Measurements from ENCODE around the gene TSPAN15. TPM values are rescaled to one million over a fixed set of nuclear protein-coding genes. Genes with fewer than 3 reads are reported as not detected.

TSPAN15 gene
- total RNA-seq, 1 experiment from 2014 or later, result 108 TPM

- Histone ChIP-seq H3K4me2 (peak overlapping the region; percentile 75), H4K20me1 (ENCODE audit: insufficient read depth) (no peaks in the 10 kb centered on the region), H3F3A (ENCODE audit: insufficient read depth, low read depth) (peaks cover 55% of the 10 kb centered on the region), H3K9me3 (ENCODE audit: insufficient read depth, low read depth) (no peaks in the 10 kb centered on the region), H3K27me3 (ENCODE audit: insufficient read depth, low read depth) (no peaks in the 10 kb centered on the region), H2AFZ (no peak overlapping the region), H3K36me3 (ENCODE audit: low read depth) (peaks cover 23% of the 10 kb centered on the region), H3K9me2 (ENCODE audit: insufficient read depth) (no peaks in the 10 kb centered on the region), H3K4me3 (peak overlapping the region; percentile 7; the same call in 1 of the 2 replicates), H3K27ac (peak overlapping the region; percentile 95), H3K79me2 (ENCODE audit: low read depth) (peaks cover 89% of the 10 kb centered on the region), H3K4me1 (replicated peaks; ENCODE audit: insufficient read depth) (peaks cover 88% of the 10 kb centered on the region)
- BruUV-seq (replicated peaks), result no TSS peak
- intact Hi-C loops (cut with micrococcal nuclease; ENCODE audit: unreplicated experiment), result loop anchor here (1.0 to 5.0 kb wide), 4 partner anchors 9 to 122 kb away; no protein-coding TSS in a partner anchor
- POLR2A ChIA-PET (ENCODE audit: unreplicated experiment), result interaction anchor here (0.6 to 0.7 kb wide), 4 partner anchors 9 to 21 kb away, joined by 3 to 12 read pairs (median 6); no protein-coding TSS in a partner anchor
- DNase-seq, result peak in 1 of 2 experiments; percentile 91
- CTCF ChIA-PET, result interaction anchor here (0.7 to 1.0 kb wide), 3 partner anchors 12 to 180 kb away, joined by 3 to 7 read pairs (median 3); no protein-coding TSS in a partner anchor
- TF ChIP-seq CTCF (conservative IDR thresholded peaks at IDR 0.05) (no peak), EZH2 (IDR thresholded peaks at IDR 0.05; ENCODE audit: low read depth) (no peak)
These were observed 8.0 kb downstream of the TSPAN15 start for GRCh38 chr10:69459101-69459790.

GRCh38 chr10:69459893-69460575, 8.8 kb downstream of the TSPAN15 start:
- H3K4me1 ChIP-seq (replicated peaks; ENCODE audit: insufficient read depth), result peaks cover 92% of the 10 kb centered on the region
- ChIA-PET POLR2A (ENCODE audit: unreplicated experiment) (interaction anchor here (0.6 to 0.7 kb wide), 4 partner anchors 10 to 774 kb away, joined by 3 to 12 read pairs (median 6); no protein-coding TSS in a partner anchor), CTCF (interaction anchor here (0.7 to 1.0 kb wide), 3 partner anchors 13 to 179 kb away, joined by 3 to 7 read pairs (median 3); no protein-coding TSS in a partner anchor)
- H3K4me2 ChIP-seq, result peak overlapping the region; percentile 75
- no peak for DNase-seq
- no TSS peak for BruUV-seq (replicated peaks)
- H3K27ac ChIP-seq, result peak overlapping the region; percentile 95
- no peak overlapping the region; the same call in 1 of the 2 replicates for H3K4me3 ChIP-seq
- H2AFZ ChIP-seq, result no peak overlapping the region
- no peaks in the 10 kb centered on the region for H3K9me2 ChIP-seq (ENCODE audit: insufficient read depth)
- no peaks in the 10 kb centered on the region for H3K27me3 ChIP-seq (ENCODE audit: insufficient read depth, low read depth)
- TF ChIP-seq CTCF (conservative IDR thresholded peaks at IDR 0.05), result no peak
- TF ChIP-seq EZH2 (IDR thresholded peaks at IDR 0.05; ENCODE audit: low read depth), result no peak
- peaks cover 89% of the 10 kb centered on the region for H3K79me2 ChIP-seq (ENCODE audit: low read depth)
- H3K9me3 ChIP-seq (ENCODE audit: insufficient read depth, low read depth), result no peaks in the 10 kb centered on the region
- H3F3A ChIP-seq (ENCODE audit: insufficient read depth, low read depth), result peaks cover 56% of the 10 kb centered on the region
- no peaks in the 10 kb centered on the region for H4K20me1 ChIP-seq (ENCODE audit: insufficient read depth)
- H3K36me3 ChIP-seq (ENCODE audit: low read depth), result peaks cover 23% of the 10 kb centered on the region
- intact Hi-C loops (cut with micrococcal nuclease; ENCODE audit: unreplicated experiment), result loop anchor here (1.0 to 5.0 kb wide), 4 partner anchors 8 to 123 kb away; no protein-coding TSS in a partner anchor

- no peak for DNase-seq
- peaks cover 91% of the 10 kb centered on the region for H3K4me1 ChIP-seq (replicated peaks; ENCODE audit: insufficient read depth)
- peak overlapping the region; percentile 95 for H3K27ac ChIP-seq
- no peak for TF ChIP-seq CTCF (conservative IDR thresholded peaks at IDR 0.05)
- no peak for TF ChIP-seq EZH2 (IDR thresholded peaks at IDR 0.05; ENCODE audit: low read depth)
- no peak overlapping the region for H2AFZ ChIP-seq
- peaks cover 56% of the 10 kb centered on the region for H3F3A ChIP-seq (ENCODE audit: insufficient read depth, low read depth)
- POLR2A ChIA-PET (ENCODE audit: unreplicated experiment), result interaction anchor here (0.6 kb wide), 1 partner anchor 773 kb away, joined by 4 read pairs; no protein-coding TSS in a partner anchor
- intact Hi-C loops (cut with micrococcal nuclease; ENCODE audit: unreplicated experiment), result no loop called here
- H3K4me3 ChIP-seq, result no peak overlapping the region
- no peaks in the 10 kb centered on the region for H3K27me3 ChIP-seq (ENCODE audit: insufficient read depth, low read depth)
- H3K79me2 ChIP-seq (ENCODE audit: low read depth), result peaks cover 89% of the 10 kb centered on the region
- H3K4me2 ChIP-seq, result peak overlapping the region; percentile 75
- H3K9me2 ChIP-seq (ENCODE audit: insufficient read depth), result no peaks in the 10 kb centered on the region
- H4K20me1 ChIP-seq (ENCODE audit: insufficient read depth), result no peaks in the 10 kb centered on the region; the same call in 1 of the 2 replicates
- no peaks in the 10 kb centered on the region for H3K9me3 ChIP-seq (ENCODE audit: insufficient read depth, low read depth)
- no TSS peak for BruUV-seq (replicated peaks)
- H3K36me3 ChIP-seq (ENCODE audit: low read depth), result peaks cover 17% of the 10 kb centered on the region
- CTCF ChIA-PET, result interaction anchor here (1.0 kb wide), 1 partner anchor 52 kb away, joined by 3 read pairs; no protein-coding TSS in a partner anchor
These were observed 9.4 kb downstream of the TSPAN15 start for GRCh38 chr10:69460576-69461242.
